ENCODE measurements around the gene CMPK1.

DNA sequence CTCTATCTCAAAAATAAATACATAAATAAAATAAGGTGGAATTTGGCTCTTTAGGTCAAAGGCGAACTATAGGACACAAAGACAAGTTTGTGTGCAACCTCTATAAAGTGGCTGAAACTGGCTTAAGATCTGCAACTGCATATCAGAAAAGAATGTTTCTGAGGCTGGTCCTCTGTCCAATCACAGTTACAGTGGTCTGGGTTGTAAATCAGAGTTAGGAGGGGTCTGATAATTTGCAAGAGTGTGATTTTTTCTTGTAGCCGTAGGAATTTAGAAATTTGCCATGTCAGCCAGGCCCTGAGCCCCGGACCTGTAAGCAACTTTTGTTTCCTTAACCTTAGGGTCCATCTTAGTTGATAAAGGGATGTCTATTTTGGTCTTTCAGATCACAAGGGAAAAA is 27.8 kb downstream of the CMPK1 start:
- TF ChIP-seq, protein P1, sequence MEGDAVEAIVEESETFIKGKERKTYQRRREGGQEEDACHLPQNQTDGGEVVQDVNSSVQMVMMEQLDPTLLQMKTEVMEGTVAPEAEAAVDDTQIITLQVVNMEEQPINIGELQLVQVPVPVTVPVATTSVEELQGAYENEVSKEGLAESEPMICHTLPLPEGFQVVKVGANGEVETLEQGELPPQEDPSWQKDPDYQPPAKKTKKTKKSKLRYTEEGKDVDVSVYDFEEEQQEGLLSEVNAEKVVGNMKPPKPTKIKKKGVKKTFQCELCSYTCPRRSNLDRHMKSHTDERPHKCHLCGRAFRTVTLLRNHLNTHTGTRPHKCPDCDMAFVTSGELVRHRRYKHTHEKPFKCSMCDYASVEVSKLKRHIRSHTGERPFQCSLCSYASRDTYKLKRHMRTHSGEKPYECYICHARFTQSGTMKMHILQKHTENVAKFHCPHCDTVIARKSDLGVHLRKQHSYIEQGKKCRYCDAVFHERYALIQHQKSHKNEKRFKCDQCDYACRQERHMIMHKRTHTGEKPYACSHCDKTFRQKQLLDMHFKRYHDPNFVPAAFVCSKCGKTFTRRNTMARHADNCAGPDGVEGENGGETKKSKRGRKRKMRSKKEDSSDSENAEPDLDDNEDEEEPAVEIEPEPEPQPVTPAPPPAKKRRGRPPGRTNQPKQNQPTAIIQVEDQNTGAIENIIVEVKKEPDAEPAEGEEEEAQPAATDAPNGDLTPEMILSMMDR (IDR thresholded peaks at IDR 0.05; ENCODE audit: insufficient read depth, low read length) = no peak
- TF ChIP-seq, protein P2, sequence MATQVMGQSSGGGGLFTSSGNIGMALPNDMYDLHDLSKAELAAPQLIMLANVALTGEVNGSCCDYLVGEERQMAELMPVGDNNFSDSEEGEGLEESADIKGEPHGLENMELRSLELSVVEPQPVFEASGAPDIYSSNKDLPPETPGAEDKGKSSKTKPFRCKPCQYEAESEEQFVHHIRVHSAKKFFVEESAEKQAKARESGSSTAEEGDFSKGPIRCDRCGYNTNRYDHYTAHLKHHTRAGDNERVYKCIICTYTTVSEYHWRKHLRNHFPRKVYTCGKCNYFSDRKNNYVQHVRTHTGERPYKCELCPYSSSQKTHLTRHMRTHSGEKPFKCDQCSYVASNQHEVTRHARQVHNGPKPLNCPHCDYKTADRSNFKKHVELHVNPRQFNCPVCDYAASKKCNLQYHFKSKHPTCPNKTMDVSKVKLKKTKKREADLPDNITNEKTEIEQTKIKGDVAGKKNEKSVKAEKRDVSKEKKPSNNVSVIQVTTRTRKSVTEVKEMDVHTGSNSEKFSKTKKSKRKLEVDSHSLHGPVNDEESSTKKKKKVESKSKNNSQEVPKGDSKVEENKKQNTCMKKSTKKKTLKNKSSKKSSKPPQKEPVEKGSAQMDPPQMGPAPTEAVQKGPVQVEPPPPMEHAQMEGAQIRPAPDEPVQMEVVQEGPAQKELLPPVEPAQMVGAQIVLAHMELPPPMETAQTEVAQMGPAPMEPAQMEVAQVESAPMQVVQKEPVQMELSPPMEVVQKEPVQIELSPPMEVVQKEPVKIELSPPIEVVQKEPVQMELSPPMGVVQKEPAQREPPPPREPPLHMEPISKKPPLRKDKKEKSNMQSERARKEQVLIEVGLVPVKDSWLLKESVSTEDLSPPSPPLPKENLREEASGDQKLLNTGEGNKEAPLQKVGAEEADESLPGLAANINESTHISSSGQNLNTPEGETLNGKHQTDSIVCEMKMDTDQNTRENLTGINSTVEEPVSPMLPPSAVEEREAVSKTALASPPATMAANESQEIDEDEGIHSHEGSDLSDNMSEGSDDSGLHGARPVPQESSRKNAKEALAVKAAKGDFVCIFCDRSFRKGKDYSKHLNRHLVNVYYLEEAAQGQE (IDR thresholded peaks at IDR 0.05; ENCODE audit: insufficient replicate concordance, low read depth) = no peak
- no peak for TF ChIP-seq POLR2AphosphoS5 (IDR thresholded peaks at IDR 0.05; ENCODE audit: low read depth)
- TF ChIP-seq SPI1 (IDR thresholded peaks at IDR 0.05; ENCODE audit: borderline replicate concordance, low read depth) = no peak
- TF ChIP-seq GABPA (IDR thresholded peaks at IDR 0.05; ENCODE audit: low read depth) = no peak
